ENCODE measurements around the gene ELFN2.
A peak's percentile ranks its signal among the peaks of the same experiment; 100 is the strongest.

ELFN2 gene

GRCh38 chr22:37453696-37454095 is 26.4 kb upstream of the ELFN2 start:
- DNase-seq = no peak

- no peak for DNase-seq
Measured at GRCh38 chr22:37451218-37451617, 23.9 kb upstream of the ELFN2 start.

- DNase-seq = no peak
Measured at GRCh38 chr22:37449331-37450001, 22.2 kb upstream of the ELFN2 start.

GRCh38 chr22:37448516-37449127 is 21.3 kb upstream of the ELFN2 start:
- no peak for DNase-seq

- no peak for DNase-seq
Measured at GRCh38 chr22:37445501-37445900, 18.2 kb upstream of the ELFN2 start.

- DNase-seq = no peak
Measured at GRCh38 chr22:37443977-37444376, 16.7 kb upstream of the ELFN2 start.

GRCh38 chr22:37443086-37443485 is 15.8 kb upstream of the ELFN2 start:
- no peak for DNase-seq

GRCh38 chr22:37442537-37442936 is 15.3 kb upstream of the ELFN2 start:
- no peak for DNase-seq

- DNase-seq = no peak
Measured at GRCh38 chr22:37442135-37442534, 14.9 kb upstream of the ELFN2 start.

- no peak for DNase-seq
Measured at GRCh38 chr22:37440875-37441274, 13.6 kb upstream of the ELFN2 start.

- DNase-seq = no peak
Measured at GRCh38 chr22:37439347-37439746, 12.1 kb upstream of the ELFN2 start.

GRCh38 chr22:37435970-37436603 is 8.8 kb upstream of the ELFN2 start:
- no peak for DNase-seq

GRCh38 chr22:37433786-37434185 is 6.5 kb upstream of the ELFN2 start:
- DNase-seq = no peak

GRCh38 chr22:37432708-37433054 is 5.4 kb upstream of the ELFN2 start:
- DNase-seq = no peak

- DNase-seq = peak; percentile 30
Measured at GRCh38 chr22:37431801-37432707, 4.8 kb upstream of the ELFN2 start.

- no peak for DNase-seq
Measured at GRCh38 chr22:37431366-37431765, 4.1 kb upstream of the ELFN2 start.

GRCh38 chr22:37430941-37431340 is 3.7 kb upstream of the ELFN2 start:
- DNase-seq = no peak

GRCh38 chr22:37428649-37429586 is 1.6 kb upstream of the ELFN2 start:
- DNase-seq = peak; percentile 79

GRCh38 chr22:37427711-37428635 is 694 bp upstream of the ELFN2 start:
- no peak for DNase-seq

GRCh38 chr22:37426706-37427134 is 559 bp downstream of the ELFN2 start:
- no peak for DNase-seq
